ENCODE results near the gene DDX10.
"Not testable (repeated sequence)": the region's sequence is repeated elsewhere in the genome, so short reads cannot be mapped to it uniquely, and the experiment has no call there.

Gene DDX10

GRCh38 chr11:108819957-108820356, 155.1 kb downstream of the DDX10 start:
- DNase-seq = no peak
- Histone ChIP-seq H2AK5ac (ENCODE audit: low read length) (no peak overlapping the region), H3K36me3 (ENCODE audit: control insufficient read depth in 1 of 2, insufficient read depth in 2 of 2, low read length in 2 of 2) (no peaks in the 10 kb centered on the region), H4K91ac (ENCODE audit: low read depth, low read length) (no peak overlapping the region), H2BK120ac (ENCODE audit: insufficient read depth, low read length, poor library complexity) (no peak overlapping the region), H3K18ac (ENCODE audit: low read length) (no peak overlapping the region), H3K4me1 (ENCODE audit: control insufficient read depth in 1 of 2, insufficient read depth in 2 of 2, low read length in 2 of 2) (no peaks in the 10 kb centered on the region), H2AFZ (ENCODE audit: insufficient read depth, low read length, poor library complexity) (no peak overlapping the region), H3K9ac (ENCODE audit: low read length) (no peak overlapping the region), H2BK5ac (ENCODE audit: low read depth, low read length, poor library complexity) (no peak overlapping the region), H3K79me1 (ENCODE audit: low read length) (no peaks in the 10 kb centered on the region), H3K4me3 (ENCODE audit: low read depth, low read length) (no peak overlapping the region), H3K27ac (ENCODE audit: low read depth, low read length) (no peak overlapping the region), H3K14ac (ENCODE audit: low read length) (no peak overlapping the region), H3K4ac (ENCODE audit: low read depth, low read length) (no peak overlapping the region), H4K12ac (ENCODE audit: low read depth, low read length) (no peak overlapping the region), H2BK12ac (ENCODE audit: low read length) (no peak overlapping the region), H3K23ac (ENCODE audit: low read length) (no peak overlapping the region), H3K4me2 (ENCODE audit: low read length) (no peak overlapping the region), H3K27me3 (ENCODE audit: insufficient read depth, low read length) (no peaks in the 10 kb centered on the region), H3K79me2 (ENCODE audit: control insufficient read depth, insufficient read depth, low read length, poor library complexity) (no peaks in the 10 kb centered on the region), H3K9me3 (ENCODE audit: insufficient read depth, low read depth, low read length) (no peaks in the 10 kb centered on the region), H4K8ac (ENCODE audit: low read depth, low read length) (no peak overlapping the region)
- no CpG with 5 or more reads among the region's 2 CpGs for WGBS (ENCODE audit: extremely low coverage, insufficient coverage, insufficient read length)

GRCh38 chr11:108823960-108824359, 159.1 kb downstream of the DDX10 start:
- H4K91ac ChIP-seq (ENCODE audit: low read depth, low read length); H3K4me2 ChIP-seq (ENCODE audit: low read length); H3K27me3 ChIP-seq (ENCODE audit: insufficient read depth, low read length); DNase-seq; H4K8ac ChIP-seq (ENCODE audit: low read depth, low read length); H3K36me3 ChIP-seq (ENCODE audit: control insufficient read depth in 1 of 2, insufficient read depth in 2 of 2, low read length in 2 of 2); H3K4ac ChIP-seq (ENCODE audit: low read depth, low read length); H3K9me3 ChIP-seq (ENCODE audit: insufficient read depth, low read depth, low read length); H2AK5ac ChIP-seq (ENCODE audit: low read length); H3K4me3 ChIP-seq (ENCODE audit: low read depth, low read length); H2BK120ac ChIP-seq (ENCODE audit: insufficient read depth, low read length, poor library complexity); H3K14ac ChIP-seq (ENCODE audit: low read length); H2BK5ac ChIP-seq (ENCODE audit: low read depth, low read length, poor library complexity); H2AFZ ChIP-seq (ENCODE audit: insufficient read depth, low read length, poor library complexity); H3K79me1 ChIP-seq (ENCODE audit: low read length); H4K12ac ChIP-seq (ENCODE audit: low read depth, low read length); H3K27ac ChIP-seq (ENCODE audit: low read depth, low read length); H2BK12ac ChIP-seq (ENCODE audit: low read length); H3K4me1 ChIP-seq (ENCODE audit: control insufficient read depth in 1 of 2, insufficient read depth in 2 of 2, low read length in 2 of 2); H3K23ac ChIP-seq (ENCODE audit: low read length); H3K9ac ChIP-seq (ENCODE audit: low read length); H3K18ac ChIP-seq (ENCODE audit: low read length); H3K79me2 ChIP-seq (ENCODE audit: control insufficient read depth, insufficient read depth, low read length, poor library complexity): not testable (repeated sequence)
- no CpG with 5 or more reads among the region's 11 CpGs for WGBS (ENCODE audit: extremely low coverage, insufficient coverage, insufficient read length)

- no peak overlapping the region for H3K27ac ChIP-seq (ENCODE audit: low read depth, low read length)
- no peak overlapping the region for H3K9ac ChIP-seq (ENCODE audit: low read length)
- no peak overlapping the region for H2BK120ac ChIP-seq (ENCODE audit: insufficient read depth, low read length, poor library complexity)
- H3K23ac ChIP-seq (ENCODE audit: low read length) = no peak overlapping the region
- no peak overlapping the region for H3K18ac ChIP-seq (ENCODE audit: low read length)
- H3K14ac ChIP-seq (ENCODE audit: low read length) = no peak overlapping the region
- H2BK12ac ChIP-seq (ENCODE audit: low read length) = no peak overlapping the region
- WGBS (ENCODE audit: extremely low coverage, insufficient coverage, insufficient read length) = no CpG with 5 or more reads among the region's 3 CpGs
- H4K12ac ChIP-seq (ENCODE audit: low read depth, low read length) = no peak overlapping the region
- no peak overlapping the region for H4K8ac ChIP-seq (ENCODE audit: low read depth, low read length)
- no peak overlapping the region for H4K91ac ChIP-seq (ENCODE audit: low read depth, low read length)
- H3K4me2 ChIP-seq (ENCODE audit: low read length) = no peak overlapping the region
- H3K4me1 ChIP-seq (ENCODE audit: control insufficient read depth in 1 of 2, insufficient read depth in 2 of 2, low read length in 2 of 2) = no peaks in the 10 kb centered on the region
- H3K36me3 ChIP-seq (ENCODE audit: control insufficient read depth in 1 of 2, insufficient read depth in 2 of 2, low read length in 2 of 2) = no peaks in the 10 kb centered on the region
- no peak for DNase-seq
- H2AK5ac ChIP-seq (ENCODE audit: low read length) = no peak overlapping the region
- H3K9me3 ChIP-seq (ENCODE audit: insufficient read depth, low read depth, low read length) = no peaks in the 10 kb centered on the region
- H3K79me1 ChIP-seq (ENCODE audit: low read length) = no peaks in the 10 kb centered on the region
- H3K27me3 ChIP-seq (ENCODE audit: insufficient read depth, low read length) = no peaks in the 10 kb centered on the region
- no peak overlapping the region for H3K4ac ChIP-seq (ENCODE audit: low read depth, low read length)
- no peak overlapping the region for H3K4me3 ChIP-seq (ENCODE audit: low read depth, low read length)
- no peaks in the 10 kb centered on the region for H3K79me2 ChIP-seq (ENCODE audit: control insufficient read depth, insufficient read depth, low read length, poor library complexity)
- no peak overlapping the region for H2AFZ ChIP-seq (ENCODE audit: insufficient read depth, low read length, poor library complexity)
- no peak overlapping the region for H2BK5ac ChIP-seq (ENCODE audit: low read depth, low read length, poor library complexity)
These were observed 159.7 kb downstream of the DDX10 start for GRCh38 chr11:108824545-108824944.

- Histone ChIP-seq H3K79me1 (ENCODE audit: low read length) (no peaks in the 10 kb centered on the region), H2AFZ (ENCODE audit: insufficient read depth, low read length, poor library complexity) (no peak overlapping the region), H2BK120ac (ENCODE audit: insufficient read depth, low read length, poor library complexity) (no peak overlapping the region), H3K4ac (ENCODE audit: low read depth, low read length) (no peak overlapping the region), H3K4me1 (ENCODE audit: control insufficient read depth in 1 of 2, insufficient read depth in 2 of 2, low read length in 2 of 2) (no peaks in the 10 kb centered on the region), H3K9ac (ENCODE audit: low read length) (no peak overlapping the region), H3K27me3 (ENCODE audit: insufficient read depth, low read length) (no peaks in the 10 kb centered on the region), H3K79me2 (ENCODE audit: control insufficient read depth, insufficient read depth, low read length, poor library complexity) (no peaks in the 10 kb centered on the region), H2BK5ac (ENCODE audit: low read depth, low read length, poor library complexity) (no peak overlapping the region), H2AK5ac (ENCODE audit: low read length) (no peak overlapping the region), H4K12ac (ENCODE audit: low read depth, low read length) (no peak overlapping the region), H3K9me3 (ENCODE audit: insufficient read depth, low read depth, low read length) (no peaks in the 10 kb centered on the region), H3K18ac (ENCODE audit: low read length) (no peak overlapping the region), H2BK12ac (ENCODE audit: low read length) (no peak overlapping the region), H3K14ac (ENCODE audit: low read length) (no peak overlapping the region), H3K27ac (ENCODE audit: low read depth, low read length) (no peak overlapping the region), H4K91ac (ENCODE audit: low read depth, low read length) (no peak overlapping the region), H3K4me3 (ENCODE audit: low read depth, low read length) (no peak overlapping the region), H3K4me2 (ENCODE audit: low read length) (no peak overlapping the region), H4K8ac (ENCODE audit: low read depth, low read length) (no peak overlapping the region), H3K36me3 (ENCODE audit: control insufficient read depth in 1 of 2, insufficient read depth in 2 of 2, low read length in 2 of 2) (no peaks in the 10 kb centered on the region), H3K23ac (ENCODE audit: low read length) (no peak overlapping the region)
- WGBS (ENCODE audit: extremely low coverage, insufficient coverage, insufficient read length) = no CpG with 5 or more reads among the region's 1 CpG
- DNase-seq = no peak
These were observed 160.5 kb downstream of the DDX10 start for GRCh38 chr11:108825381-108825780.

Measured in trophoblast cell (in vitro differentiated cells and primary cell).